Peyer's patch (tissue), 4 donors: Measurements from ENCODE around the gene HOXA4. TPM values are rescaled to one million over a fixed set of nuclear protein-coding genes. Genes with fewer than 3 reads are reported as not detected.

Source experiments
- DNase-seq, 3 donors: peaks; one replicate each; pipeline ENCODE4 v3.0.0-alpha.2; 2017 to 2019
- H3K27ac ChIP-seq, 4 donors: fragments of 200-600 bp; sonication (generic); one replicate each; pipeline ENCODE4 v1.5.1; 2016 to 2019
- H3K27me3 ChIP-seq, 2 donors: fragments of 200-600 bp; sonication (generic); one replicate each; pipeline ENCODE4 v1.5.1; 2019
- H3K36me3 ChIP-seq, 3 donors: fragments of 200-600 bp; sonication (generic); one replicate each; pipeline ENCODE4 v1.5.1; 2016 to 2019
- H3K4me1 ChIP-seq, 4 donors: fragments of 200-600 bp; sonication (generic); one replicate each; pipeline ENCODE4 v1.5.1; 2016 to 2019
- H3K4me3 ChIP-seq, 4 donors: fragments of 200-600 bp; sonication (generic); 1 replicate in 3 of 4; 2 replicates in 1 of 4; pipeline ENCODE4 v1.5.1; 2016 to 2019; ENCODE audit warnings: mild to moderate bottlenecking in 1 of 4
- H3K9me3 ChIP-seq, 4 donors: fragments of 200-600 bp; sonication (generic); one replicate each; pipeline ENCODE4 v1.5.1; 2016 to 2019; ENCODE audit warnings: mild to moderate bottlenecking in 1 of 4
- CTCF ChIP-seq, 6 experiments: fragments of 450-650 bp in 4 of 6; fragments of 200-600 bp in 2 of 6; sonication (generic) in 1 of 6; IDR thresholded peaks; one replicate each; pipeline ENCODE4 v1.5.1; 2017 to 2019; ENCODE audit warnings: antibody characterized with exemption in 6 of 6, mild to moderate bottlenecking in 3 of 6, moderate library complexity in 1 of 6
- POLR2A ChIP-seq, 2 donors: fragments of 450-650 bp; IDR thresholded peaks; one replicate each; pipeline ENCODE4 v1.5.1; 2017; ENCODE audit warnings: antibody characterized with exemption in 2 of 2, mild to moderate bottlenecking in 2 of 2, moderate library complexity in 2 of 2
- total RNA-seq, 4 donors: library from RNA; depleted of rRNA; stranded (reverse); fragments of >200 nt; gene quantifications; one replicate each; pipeline ENCODE4 v1.1.0, GENCODE V29; 2016

HOXA4 gene
- total RNA-seq, 4 donors from 2014 or later: 2.6 to 11.5 (median 5.9) TPM

- Histone ChIP-seq H3K36me3 (no peaks in the 10 kb centered on the region), H3K4me3 (peak overlapping the region in 3 of 4 donors; percentile 46 to 81 (median 71)), H3K4me1 (peaks cover 0 to 37% (median 9%) of the 10 kb centered on the region in 4 donors), H3K27me3 (peaks cover 0 to 6% of the 10 kb centered on the region in 2 donors), H3K9me3 (peaks cover 0 to 13% (median 0%) of the 10 kb centered on the region in 4 donors), H3K27ac (peak overlapping the region in 1 of 4 donors; percentile 93)
- no peak for DNase-seq
- TF ChIP-seq CTCF (IDR thresholded peaks at IDR 0.05) (no peak), POLR2A (IDR thresholded peaks at IDR 0.05) (no peak)
Measured at GRCh38 chr7:27162561-27163287, 32.2 kb upstream of the HOXA4 start.

- peak in 1 of 2 donors; percentile 20 for TF ChIP-seq POLR2A (IDR thresholded peaks at IDR 0.05)
- peak in 1 of 6 experiments; percentile 12 for TF ChIP-seq CTCF (IDR thresholded peaks at IDR 0.05)
- H3K4me3 ChIP-seq: peak overlapping the region in 3 of 4 donors; percentile 3 to 81 (median 70)
- peaks cover 0 to 20% (median 0%) of the 10 kb centered on the region in 4 donors for H3K9me3 ChIP-seq
- H3K4me1 ChIP-seq: peaks cover 0 to 45% (median 9%) of the 10 kb centered on the region in 4 donors
- DNase-seq: peak in 2 of 3 donors; percentile 56 to 78
- H3K36me3 ChIP-seq: no peaks in the 10 kb centered on the region
- peaks cover 0 to 6% of the 10 kb centered on the region in 2 donors for H3K27me3 ChIP-seq
- peak overlapping the region; percentile 20 to 93 (median 61) for H3K27ac ChIP-seq
Measured at GRCh38 chr7:27161721-27162560, 31.4 kb upstream of the HOXA4 start.

- Histone ChIP-seq H3K27ac (peak overlapping the region; percentile 20 to 93 (median 73)), H3K36me3 (no peaks in the 10 kb centered on the region), H3K4me1 (peaks cover 0 to 41% (median 8%) of the 10 kb centered on the region in 4 donors), H3K4me3 (peak overlapping the region; percentile 53 to 81 (median 70)), H3K27me3 (peaks cover 0 to 1% of the 10 kb centered on the region in 2 donors), H3K9me3 (peaks cover 0 to 17% (median 0%) of the 10 kb centered on the region in 4 donors)
- DNase-seq: peak in 2 of 3 donors; percentile 61 to 78
- TF ChIP-seq CTCF (IDR thresholded peaks at IDR 0.05) (peak in 1 of 6 experiments; percentile 20), POLR2A (IDR thresholded peaks at IDR 0.05) (no peak)
Measured at GRCh38 chr7:27161214-27161720, 30.7 kb upstream of the HOXA4 start.

- no peaks in the 10 kb centered on the region for H3K27me3 ChIP-seq
- peak; percentile 91 to 96 (median 95) for DNase-seq
- peak; percentile 96 to 100 (median 100) for TF ChIP-seq CTCF (IDR thresholded peaks at IDR 0.05)
- no peak for TF ChIP-seq POLR2A (IDR thresholded peaks at IDR 0.05)
- peak overlapping the region; percentile 53 to 81 (median 70) for H3K4me3 ChIP-seq
- peak overlapping the region; percentile 55 to 93 (median 84) for H3K27ac ChIP-seq
- H3K9me3 ChIP-seq: peaks cover 0 to 11% (median 0%) of the 10 kb centered on the region in 4 donors
- peaks cover 0 to 39% (median 9%) of the 10 kb centered on the region in 4 donors for H3K4me1 ChIP-seq
- H3K36me3 ChIP-seq: no peaks in the 10 kb centered on the region
Measured at GRCh38 chr7:27160546-27161213, 30.1 kb upstream of the HOXA4 start.

- Histone ChIP-seq H3K9me3 (peaks cover 0 to 7% (median 0%) of the 10 kb centered on the region in 4 donors), H3K4me1 (peaks cover 0 to 44% (median 9%) of the 10 kb centered on the region in 4 donors), H3K27me3 (no peaks in the 10 kb centered on the region), H3K27ac (peak overlapping the region; percentile 55 to 93 (median 84)), H3K4me3 (peak overlapping the region; percentile 53 to 81 (median 70)), H3K36me3 (no peaks in the 10 kb centered on the region)
- DNase-seq: peak in 2 of 3 donors; percentile 51 to 64
- TF ChIP-seq POLR2A (IDR thresholded peaks at IDR 0.05) (no peak), CTCF (IDR thresholded peaks at IDR 0.05) (no peak)
Measured at GRCh38 chr7:27160145-27160545, 29.6 kb upstream of the HOXA4 start.
